Prostate gland (tissue), 2 donors: ENCODE measurements around the gene CTDP1. TPM values are rescaled to one million over a fixed set of nuclear protein-coding genes. Genes with fewer than 3 reads are reported as not detected.

Source experiments
- DNase-seq: peaks from one replicate; pipeline ENCODE4 v3.0.0-alpha.2; 2019; ENCODE audit warnings: low spot score
- H3K27ac ChIP-seq, 2 donors: fragments of 200-600 bp; sonication (generic); 2 replicates each; pipeline ENCODE4 v1.5.1; 2017 to 2019
- H3K27me3 ChIP-seq: fragments of 200-600 bp; sonication (generic); replicated peaks from 2 replicates; pipeline ENCODE4 v1.5.1; 2019; ENCODE audit not compliant: insufficient read depth
- H3K36me3 ChIP-seq, 2 donors: fragments of 200-600 bp; sonication (generic); 1 replicate in 1 of 2; 2 replicates in 1 of 2; pipeline versions ENCODE4 v1.5.1 to v1.8.1; 2017 to 2019
- H3K4me1 ChIP-seq: fragments of 200-600 bp; sonication (generic); replicated peaks from 2 replicates; pipeline ENCODE4 v1.5.1; 2019
- H3K4me3 ChIP-seq, 2 donors: fragments of 200-600 bp; sonication (generic); 2 replicates each; pipeline ENCODE4 v1.5.1; 2017 to 2019
- H3K9me3 ChIP-seq: fragments of 200-600 bp; sonication (generic); 2 replicates; pipeline ENCODE4 v1.5.1; 2017
- POLR2A ChIP-seq: fragments of 450-650 bp; IDR thresholded peaks from one replicate; pipeline ENCODE4 v1.6.1; 2016; ENCODE audit warnings: antibody characterized with exemption, mild to moderate bottlenecking
- POLR2AphosphoS5 ChIP-seq: sonication (generic); formaldehyde crosslinking; IDR thresholded peaks from one replicate; pipeline ENCODE4 v1.6.1; 2017; ENCODE audit warnings: antibody characterized with exemption
- WGBS: methylation state at CpG from one replicate; pipeline ENCODE4 v1.1.5; 2018; 5-methylcytosine and 5-hydroxymethylcytosine counted together
- intact Hi-C: fragments of 100-400 bp; cut with DNase I; formaldehyde crosslinking; loops from one replicate; pipeline ENCODE4 v1.14.2; 2022
- total RNA-seq, 2 donors: library from RNA; depleted of rRNA; stranded (reverse); fragments of >200 nt; gene quantifications; one replicate each; pipeline ENCODE4 v1.1.0, GENCODE V29; 2016
- TF ChIP-seq, protein P1 (sequence below), 4 experiments: fragments of 200-600 bp in 2 of 4; fragments of 450-650 bp in 2 of 4; sonication (generic) in 2 of 4; IDR thresholded peaks; 1 replicate in 3 of 4; 2 replicates in 1 of 4; pipeline ENCODE4 v1.5.1; 2016 to 2019; ENCODE audit warnings: antibody characterized with exemption in 4 of 4, mild to moderate bottlenecking in 2 of 4, moderate library complexity in 2 of 4

CTDP1 gene
- total RNA-seq, 2 donors from 2014 or later, result 23.0 to 33.6 TPM

DNA sequence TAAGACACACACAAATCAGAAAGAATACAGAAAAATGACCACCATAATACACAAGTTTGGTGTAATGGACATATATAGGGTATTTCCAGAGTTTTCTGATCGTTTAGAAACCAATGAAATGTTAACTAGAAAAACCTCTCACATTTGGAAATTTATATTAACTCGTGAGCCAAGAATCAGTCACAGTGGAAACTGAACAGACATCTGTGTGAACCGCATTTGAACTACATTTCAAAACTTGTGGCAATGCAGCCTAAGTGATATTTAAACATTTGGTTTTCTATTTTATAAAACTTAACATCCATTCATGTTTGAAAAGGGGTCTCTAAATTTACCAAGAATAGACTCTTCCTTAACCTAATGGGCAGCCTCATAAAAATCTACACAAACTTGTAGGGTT is 89.1 kb downstream of the CTDP1 start:
- WGBS, result 54% methylated on average over 3 of the region's 3 CpGs
- Histone ChIP-seq H3K27ac (no peak overlapping the region), H3K4me3 (no peak overlapping the region), H3K9me3 (no peaks in the 10 kb centered on the region), H3K36me3 (no peaks in the 10 kb centered on the region), H3K4me1 (no peaks in the 10 kb centered on the region), H3K27me3 (no peaks in the 10 kb centered on the region)
- no peak for DNase-seq
- intact Hi-C loops, result no loop called here
- no peak for TF ChIP-seq POLR2AphosphoS5
- TF ChIP-seq, protein P1, sequence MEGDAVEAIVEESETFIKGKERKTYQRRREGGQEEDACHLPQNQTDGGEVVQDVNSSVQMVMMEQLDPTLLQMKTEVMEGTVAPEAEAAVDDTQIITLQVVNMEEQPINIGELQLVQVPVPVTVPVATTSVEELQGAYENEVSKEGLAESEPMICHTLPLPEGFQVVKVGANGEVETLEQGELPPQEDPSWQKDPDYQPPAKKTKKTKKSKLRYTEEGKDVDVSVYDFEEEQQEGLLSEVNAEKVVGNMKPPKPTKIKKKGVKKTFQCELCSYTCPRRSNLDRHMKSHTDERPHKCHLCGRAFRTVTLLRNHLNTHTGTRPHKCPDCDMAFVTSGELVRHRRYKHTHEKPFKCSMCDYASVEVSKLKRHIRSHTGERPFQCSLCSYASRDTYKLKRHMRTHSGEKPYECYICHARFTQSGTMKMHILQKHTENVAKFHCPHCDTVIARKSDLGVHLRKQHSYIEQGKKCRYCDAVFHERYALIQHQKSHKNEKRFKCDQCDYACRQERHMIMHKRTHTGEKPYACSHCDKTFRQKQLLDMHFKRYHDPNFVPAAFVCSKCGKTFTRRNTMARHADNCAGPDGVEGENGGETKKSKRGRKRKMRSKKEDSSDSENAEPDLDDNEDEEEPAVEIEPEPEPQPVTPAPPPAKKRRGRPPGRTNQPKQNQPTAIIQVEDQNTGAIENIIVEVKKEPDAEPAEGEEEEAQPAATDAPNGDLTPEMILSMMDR (IDR thresholded peaks at IDR 0.05), result no peak
- TF ChIP-seq POLR2A, result no peak

DNA sequence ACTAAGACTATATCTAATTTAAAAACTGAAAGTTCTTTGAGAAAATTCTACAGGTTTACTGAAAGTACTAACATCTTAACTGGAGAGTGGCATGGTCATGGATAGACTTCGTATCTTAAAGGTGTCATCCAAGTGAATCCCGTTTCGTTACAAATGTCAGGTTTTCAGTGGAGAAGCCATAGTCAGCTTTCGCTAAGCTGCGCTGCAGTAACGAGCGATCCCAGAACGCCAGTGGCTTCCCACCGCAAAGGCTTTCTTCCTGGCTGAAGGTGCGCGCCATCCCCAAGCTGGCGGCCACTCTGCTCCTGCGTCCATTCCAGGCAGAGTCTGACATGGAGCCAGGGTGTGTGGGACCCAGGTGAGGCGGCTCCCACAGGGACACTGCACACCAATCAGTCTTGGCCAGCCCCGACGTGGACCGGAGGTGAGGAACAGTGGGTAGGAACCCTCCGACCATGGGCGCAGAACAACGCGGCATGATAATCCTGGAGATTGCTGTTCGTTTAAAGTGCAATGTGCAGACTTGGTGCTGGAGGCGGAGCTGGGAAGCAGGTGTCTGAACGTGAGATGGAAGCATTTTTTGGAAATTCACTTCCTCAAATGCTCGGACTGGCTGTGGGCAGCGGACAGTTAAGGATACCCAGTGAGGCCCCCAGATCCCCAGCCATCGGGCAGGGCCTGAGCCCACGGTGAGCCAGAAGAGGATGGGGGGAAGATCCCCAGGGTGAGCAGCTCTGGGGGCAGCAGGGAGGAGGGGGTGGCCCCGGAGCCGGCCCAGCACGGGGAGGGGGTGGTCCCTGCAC is 90.3 kb downstream of the CTDP1 start:
- no peak for DNase-seq

DNA sequence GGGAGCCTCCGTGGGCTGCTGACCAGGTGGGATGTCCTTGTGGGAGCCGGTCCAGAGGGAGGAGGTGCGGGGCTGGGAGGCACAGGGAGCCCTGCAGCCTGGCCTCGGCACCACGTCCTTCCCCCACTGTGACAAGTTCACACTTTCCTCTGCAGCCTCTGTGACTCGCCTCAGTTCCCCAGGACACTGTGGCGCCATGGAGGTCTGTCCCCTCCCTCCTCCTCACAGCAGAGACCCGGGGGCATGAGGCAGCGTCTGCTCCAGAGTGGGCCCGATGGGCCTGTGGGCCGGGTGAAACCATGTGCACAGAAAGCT is 90.9 kb downstream of the CTDP1 start:
- no peaks in the 10 kb centered on the region for H3K36me3 ChIP-seq
- H3K4me1 ChIP-seq, result no peaks in the 10 kb centered on the region
- H3K27ac ChIP-seq, result no peak overlapping the region
- WGBS, result 69% methylated on average over 11 of the region's 11 CpGs
- H3K9me3 ChIP-seq, result no peaks in the 10 kb centered on the region
- DNase-seq, result no peak
- intact Hi-C loops, result no loop called here
- no peak for TF ChIP-seq POLR2AphosphoS5
- TF ChIP-seq, protein P1 (IDR thresholded peaks at IDR 0.05), result no peak
- no peak for TF ChIP-seq POLR2A
- H3K27me3 ChIP-seq, result no peaks in the 10 kb centered on the region
- H3K4me3 ChIP-seq, result no peak overlapping the region

More for the DNA sequence above, 90.3 kb downstream of the CTDP1 start:
- Histone ChIP-seq H3K36me3 (no peaks in the 10 kb centered on the region), H3K27me3 (no peaks in the 10 kb centered on the region), H3K9me3 (no peaks in the 10 kb centered on the region), H3K27ac (no peak overlapping the region), H3K4me3 (no peak overlapping the region), H3K4me1 (no peaks in the 10 kb centered on the region)
- WGBS, result 83% methylated on average over 29 of the region's 31 CpGs
- TF ChIP-seq, protein P1 (IDR thresholded peaks at IDR 0.05), result no peak
- TF ChIP-seq POLR2A, result no peak
- no peak for TF ChIP-seq POLR2AphosphoS5
- intact Hi-C loops, result no loop called here

DNA sequence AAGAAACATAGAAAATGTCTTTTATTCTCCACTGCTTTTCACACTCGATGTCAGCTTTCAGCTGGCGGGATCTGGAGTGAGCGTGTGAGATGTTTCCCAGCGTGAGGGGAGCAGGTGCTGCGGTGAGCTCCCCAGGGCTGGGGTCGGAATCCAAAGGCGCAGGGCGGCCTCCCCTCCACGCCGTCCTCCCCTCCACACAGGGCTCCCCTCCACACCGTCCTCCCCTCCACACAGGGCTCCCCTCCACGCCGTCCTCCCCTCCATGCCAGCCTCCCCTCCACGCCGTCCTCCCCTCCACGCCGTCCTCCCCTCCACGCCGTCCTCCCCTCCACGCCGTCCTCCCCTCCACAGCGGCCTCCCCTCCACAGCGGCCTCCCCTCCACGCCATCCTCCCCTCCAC is 91.2 kb downstream of the CTDP1 start:
- Histone ChIP-seq H3K27me3 (no peaks in the 10 kb centered on the region), H3K27ac (no peak overlapping the region), H3K4me1 (no peaks in the 10 kb centered on the region), H3K4me3 (no peak overlapping the region), H3K36me3 (no peaks in the 10 kb centered on the region), H3K9me3 (no peaks in the 10 kb centered on the region)
- intact Hi-C loops, result no loop called here
- DNase-seq, result no peak
- TF ChIP-seq POLR2A, result no peak
- TF ChIP-seq POLR2AphosphoS5, result no peak
- TF ChIP-seq, protein P1 (IDR thresholded peaks at IDR 0.05), result no peak
- WGBS, result 71% methylated on average over 19 of the region's 24 CpGs

DNA sequence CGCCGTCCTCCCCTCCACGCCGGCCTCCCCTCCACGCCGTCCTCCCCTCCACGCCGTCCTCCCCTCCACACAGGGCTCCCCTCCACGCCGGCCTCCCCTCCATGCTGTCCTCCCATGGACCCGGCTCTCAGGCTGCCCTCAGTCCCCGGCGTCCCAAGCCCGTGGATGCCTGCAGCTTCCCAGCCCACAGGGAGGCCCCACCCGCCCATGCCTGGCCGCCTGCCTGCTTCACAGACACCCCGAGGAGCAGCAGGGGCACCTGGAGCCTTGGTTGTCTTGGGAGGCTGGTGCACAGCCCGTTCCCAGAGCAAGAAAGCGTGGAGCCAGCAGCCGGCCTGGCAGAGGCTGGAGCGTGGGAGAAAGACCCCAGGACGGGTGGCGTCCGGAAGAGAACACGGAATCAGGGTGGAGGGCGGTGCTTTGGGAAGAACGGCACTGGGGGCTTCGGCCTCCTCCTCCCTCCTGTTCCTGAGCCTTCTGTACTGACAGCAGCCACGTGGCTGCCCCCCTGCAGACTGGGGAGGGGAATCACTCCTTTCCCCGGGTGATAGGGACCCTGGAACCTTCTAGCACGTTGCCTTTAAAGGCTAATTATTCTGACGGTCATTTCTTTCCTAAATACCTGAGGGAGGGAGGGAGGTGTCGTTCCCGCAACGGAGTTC is 92.0 kb downstream of the CTDP1 start:
- H3K9me3 ChIP-seq, result no peaks in the 10 kb centered on the region
- WGBS, result 49% methylated on average over 29 of the region's 35 CpGs
- H3K4me1 ChIP-seq, result no peaks in the 10 kb centered on the region
- no peak for DNase-seq
- H3K36me3 ChIP-seq, result no peaks in the 10 kb centered on the region
- H3K4me3 ChIP-seq, result no peak overlapping the region
- TF ChIP-seq, protein P1 (IDR thresholded peaks at IDR 0.05), result no peak
- H3K27ac ChIP-seq, result no peak overlapping the region
- no peaks in the 10 kb centered on the region for H3K27me3 ChIP-seq
- intact Hi-C loops, result no loop called here
